ENCODE data around the gene PSD2. TPM values are rescaled to one million over a fixed set of nuclear protein-coding genes. Genes with fewer than 3 reads are reported as not detected.

PSD2 gene
- total RNA-seq, 1 donor from 2014 or later = not detected

DNA sequence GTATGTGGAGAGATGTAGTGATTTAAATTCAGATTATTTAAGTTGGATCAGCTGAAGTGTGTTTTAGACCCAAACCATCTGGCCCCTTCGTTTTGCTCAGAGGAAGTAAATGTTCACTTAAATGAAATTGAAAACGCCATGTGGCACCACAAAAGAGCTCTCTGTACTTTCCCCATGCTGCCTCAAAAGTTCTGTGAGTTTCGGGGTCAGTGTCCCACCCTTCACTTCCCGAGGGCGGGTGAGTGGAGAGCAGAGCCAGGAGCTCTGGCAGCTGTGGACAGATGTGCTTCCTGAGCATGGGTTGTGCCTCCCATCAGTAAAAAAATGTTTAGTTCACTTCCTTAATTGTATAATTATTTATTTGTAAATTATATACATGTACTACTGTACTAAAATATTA, 48.4 kb downstream of the PSD2 start:
- DNase-seq (ENCODE audit: low spot score) = no peak
- peaks cover 52% of the 10 kb centered on the region for H3K27me3 Mint-ChIP-seq (ENCODE audit: low read depth)
- H3K4me3 Mint-ChIP-seq (ENCODE audit: low read depth) = no peak overlapping the region
- H3K36me3 Mint-ChIP-seq (ENCODE audit: low read depth) = no peaks in the 10 kb centered on the region
- no peak overlapping the region for H3K27ac Mint-ChIP-seq
- peaks cover 6% of the 10 kb centered on the region for H3K4me1 Mint-ChIP-seq (ENCODE audit: low read depth)
- H3K9me3 Mint-ChIP-seq = no peaks in the 10 kb centered on the region
- intact Hi-C loops (cut with micrococcal nuclease) = loop anchor here (1.0 kb wide), 1 partner anchor 57 kb away; no protein-coding TSS in a partner anchor

DNA sequence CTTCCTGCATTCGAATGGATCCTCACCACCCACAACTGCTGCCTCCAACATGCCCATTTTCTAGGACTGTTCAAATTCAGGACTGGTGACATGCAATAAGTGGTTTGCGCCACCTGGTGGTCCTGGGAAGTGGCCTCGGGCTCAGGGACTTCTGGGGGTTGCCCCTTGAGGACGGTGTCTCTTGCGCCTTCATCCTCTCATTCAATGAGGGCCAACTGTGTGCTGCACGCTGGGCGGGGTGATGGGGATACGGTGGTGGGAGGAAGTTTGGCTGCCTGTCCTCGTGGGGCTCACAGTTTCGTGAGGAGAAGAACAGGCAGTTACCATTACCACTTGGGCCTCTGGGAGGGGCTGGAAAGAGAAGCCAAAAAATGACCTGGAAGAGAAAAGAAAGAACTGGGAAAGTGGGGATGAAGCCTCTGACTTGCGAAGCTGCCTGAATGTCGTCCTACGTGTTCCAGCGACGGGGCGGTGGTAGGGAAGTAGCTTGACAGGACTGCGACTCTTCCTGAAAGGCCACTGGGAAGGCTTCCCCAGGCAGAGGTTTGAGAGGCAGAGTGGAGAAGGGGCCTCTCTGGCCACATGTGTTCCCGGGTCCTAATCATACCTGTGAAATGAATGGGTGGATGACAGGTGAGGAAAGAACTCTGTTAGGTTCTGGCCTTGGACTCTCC, 49.0 kb downstream of the PSD2 start:
- DNase-seq (ENCODE audit: low spot score) = peak; percentile 28
- no peaks in the 10 kb centered on the region for H3K36me3 Mint-ChIP-seq (ENCODE audit: low read depth)
- H3K4me3 Mint-ChIP-seq (ENCODE audit: low read depth) = no peak overlapping the region
- H3K9me3 Mint-ChIP-seq = no peaks in the 10 kb centered on the region
- peaks cover 6% of the 10 kb centered on the region for H3K4me1 Mint-ChIP-seq (ENCODE audit: low read depth)
- no peak overlapping the region for H3K27ac Mint-ChIP-seq
- H3K27me3 Mint-ChIP-seq (ENCODE audit: low read depth) = peaks cover 55% of the 10 kb centered on the region
- intact Hi-C loops (cut with micrococcal nuclease) = loop anchor here (1.0 kb wide), 1 partner anchor 57 kb away; no protein-coding TSS in a partner anchor

DNA sequence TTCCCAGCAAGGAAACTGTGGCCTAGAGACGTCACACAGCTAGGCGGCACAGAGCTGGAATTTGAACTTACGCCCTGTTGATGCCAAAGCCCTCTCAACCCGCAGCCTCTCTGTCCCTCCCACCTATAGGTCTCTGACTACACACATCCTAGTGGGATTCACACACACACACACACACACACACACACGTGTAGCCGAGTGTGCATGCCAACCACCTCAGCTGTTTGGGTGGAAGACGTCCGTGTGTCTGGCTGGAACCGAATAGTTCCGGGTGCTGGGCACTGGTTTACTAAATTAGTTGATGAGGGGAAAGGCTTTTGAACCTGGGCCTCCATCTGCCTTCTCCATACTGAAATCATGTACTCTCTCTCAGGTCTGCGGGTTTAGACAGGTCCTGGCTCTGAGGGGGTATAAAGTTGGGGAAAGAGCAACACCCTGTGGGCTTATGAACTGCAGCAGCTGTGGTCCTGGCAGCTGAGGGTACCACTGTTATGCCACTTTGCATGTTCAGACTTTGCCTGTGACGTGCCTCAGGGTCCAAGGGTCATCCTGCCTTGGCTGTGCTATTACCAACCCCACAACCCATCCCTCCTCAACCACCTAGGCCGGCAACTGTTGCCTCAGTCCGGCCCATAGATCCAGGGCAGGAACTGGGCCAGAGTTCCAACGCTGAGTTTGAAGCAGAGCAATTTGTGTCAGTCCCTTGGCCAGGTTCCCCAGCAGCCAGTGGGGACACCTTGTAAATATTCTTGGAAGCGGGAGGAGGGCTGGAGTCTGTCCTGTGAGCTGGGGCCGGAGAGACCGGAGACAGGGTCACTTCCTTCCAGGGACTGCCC, 50.5 kb downstream of the PSD2 start:
- H3K4me1 Mint-ChIP-seq (ENCODE audit: low read depth) = peaks cover 6% of the 10 kb centered on the region
- no peaks in the 10 kb centered on the region for H3K36me3 Mint-ChIP-seq (ENCODE audit: low read depth)
- no peak overlapping the region for H3K27ac Mint-ChIP-seq
- H3K4me3 Mint-ChIP-seq (ENCODE audit: low read depth) = no peak overlapping the region
- no peak for DNase-seq (ENCODE audit: low spot score)
- peaks cover 58% of the 10 kb centered on the region for H3K27me3 Mint-ChIP-seq (ENCODE audit: low read depth)
- H3K9me3 Mint-ChIP-seq = no peaks in the 10 kb centered on the region
- intact Hi-C loops (cut with micrococcal nuclease) = no loop called here

DNA sequence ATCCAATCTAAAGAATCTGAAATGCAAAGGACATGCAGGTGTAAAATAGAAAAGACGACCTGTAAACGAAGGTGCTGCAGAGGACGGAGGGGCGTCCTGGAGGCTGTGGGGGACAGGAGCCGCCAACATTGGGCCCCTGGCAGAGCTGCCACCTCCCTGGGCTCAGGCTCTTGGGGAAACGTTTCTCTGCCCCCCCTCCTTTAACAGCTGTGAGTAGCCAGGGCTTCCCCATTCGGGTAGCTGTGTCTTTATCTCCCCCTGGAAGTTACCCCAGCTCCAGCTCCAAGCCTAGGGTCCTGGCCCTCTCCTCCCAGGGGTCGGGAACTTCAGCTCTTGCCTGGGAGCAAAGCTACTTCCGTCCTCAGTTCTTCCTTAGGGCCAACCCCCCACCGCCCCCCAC, 51.5 kb downstream of the PSD2 start:
- Mint-ChIP-seq H3K27me3 (ENCODE audit: low read depth) (peaks cover 51% of the 10 kb centered on the region), H3K36me3 (ENCODE audit: low read depth) (no peaks in the 10 kb centered on the region), H3K4me3 (ENCODE audit: low read depth) (no peak overlapping the region), H3K9me3 (no peaks in the 10 kb centered on the region), H3K27ac (no peak overlapping the region), H3K4me1 (ENCODE audit: low read depth) (peaks cover 6% of the 10 kb centered on the region)
- no peak for DNase-seq (ENCODE audit: low spot score)
- intact Hi-C loops (cut with micrococcal nuclease) = no loop called here

DNA sequence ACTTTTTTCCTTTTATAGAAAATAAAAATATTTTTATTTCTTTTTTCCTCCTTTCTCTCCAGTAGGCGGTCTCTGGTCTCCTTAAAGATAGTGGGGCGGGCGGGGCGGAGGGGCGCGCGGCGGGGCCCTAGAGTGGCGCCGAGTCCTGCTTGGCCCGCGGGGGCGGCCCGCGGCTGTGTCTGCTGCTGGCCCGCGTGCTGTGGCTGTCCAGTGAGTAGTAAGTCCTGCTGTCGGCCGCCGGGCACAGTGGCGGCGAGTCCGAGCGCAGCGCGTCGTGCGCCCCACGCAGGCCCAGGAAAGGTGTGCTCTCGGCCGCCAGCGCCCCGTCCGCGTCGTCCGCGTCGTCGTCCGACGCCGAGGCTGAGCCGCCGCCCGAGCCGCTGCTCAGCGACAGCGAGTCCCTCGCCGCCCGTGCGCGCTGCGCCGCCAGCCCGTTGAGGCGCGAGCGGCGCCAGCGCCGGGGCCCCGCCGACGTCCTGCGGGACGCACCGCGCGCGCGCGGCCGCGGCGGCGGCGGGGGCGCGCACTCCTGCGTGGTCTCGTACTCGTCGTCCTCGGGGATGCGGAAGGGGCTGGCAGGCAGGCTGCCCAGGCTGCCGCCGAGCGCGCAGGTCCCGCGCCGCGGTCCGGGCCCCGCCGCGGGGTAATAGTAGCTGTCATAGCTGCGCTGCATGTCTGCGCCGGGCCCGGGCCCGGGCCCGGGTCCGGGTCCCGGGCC, 52.3 kb downstream of the PSD2 start:
- no peaks in the 10 kb centered on the region for H3K9me3 Mint-ChIP-seq
- peak; percentile 56 for DNase-seq (ENCODE audit: low spot score)
- no peaks in the 10 kb centered on the region for H3K36me3 Mint-ChIP-seq (ENCODE audit: low read depth)
- H3K27ac Mint-ChIP-seq = no peak overlapping the region
- peaks cover 6% of the 10 kb centered on the region for H3K4me1 Mint-ChIP-seq (ENCODE audit: low read depth)
- intact Hi-C loops (cut with micrococcal nuclease) = no loop called here
- peak overlapping the region; percentile 47 for H3K4me3 Mint-ChIP-seq (ENCODE audit: low read depth)
- H3K27me3 Mint-ChIP-seq (ENCODE audit: low read depth) = peaks cover 46% of the 10 kb centered on the region

DNA sequence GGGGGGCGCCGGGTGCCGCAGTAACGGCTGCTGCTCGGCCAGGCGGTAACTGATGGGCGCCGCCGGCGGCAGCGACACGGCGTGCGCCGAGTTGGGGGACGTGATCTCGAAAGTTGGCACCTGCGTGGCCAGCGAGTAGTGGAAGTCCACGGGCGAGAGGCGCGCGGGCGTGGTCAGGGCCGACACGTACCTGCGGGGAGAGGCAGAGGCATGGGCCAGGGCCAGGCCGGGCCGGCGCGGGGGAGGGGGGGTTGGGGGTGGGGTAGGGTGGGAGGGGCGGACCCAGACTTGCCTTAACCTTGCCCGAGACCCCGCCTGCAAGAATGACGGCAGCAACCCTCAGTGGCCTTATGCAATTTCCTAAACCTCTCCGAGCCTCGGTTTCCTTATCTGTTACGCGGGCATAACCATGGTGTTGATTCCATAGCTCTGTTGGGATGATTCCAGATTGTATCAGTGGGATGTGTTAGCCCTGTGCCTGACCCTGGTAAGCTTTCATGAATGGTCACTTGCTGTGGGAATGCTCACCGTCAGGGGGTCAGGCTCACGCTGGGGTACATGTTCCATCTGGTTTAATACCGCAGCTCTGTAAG, 53.0 kb downstream of the PSD2 start:
- H3K4me1 Mint-ChIP-seq (ENCODE audit: low read depth) = peaks cover 6% of the 10 kb centered on the region
- H3K27ac Mint-ChIP-seq = no peak overlapping the region
- peak overlapping the region; percentile 37 for H3K4me3 Mint-ChIP-seq (ENCODE audit: low read depth)
- H3K36me3 Mint-ChIP-seq (ENCODE audit: low read depth) = no peaks in the 10 kb centered on the region
- no peak for DNase-seq (ENCODE audit: low spot score)
- peaks cover 41% of the 10 kb centered on the region for H3K27me3 Mint-ChIP-seq (ENCODE audit: low read depth)
- intact Hi-C loops (cut with micrococcal nuclease) = no loop called here
- H3K9me3 Mint-ChIP-seq = no peaks in the 10 kb centered on the region

DNA sequence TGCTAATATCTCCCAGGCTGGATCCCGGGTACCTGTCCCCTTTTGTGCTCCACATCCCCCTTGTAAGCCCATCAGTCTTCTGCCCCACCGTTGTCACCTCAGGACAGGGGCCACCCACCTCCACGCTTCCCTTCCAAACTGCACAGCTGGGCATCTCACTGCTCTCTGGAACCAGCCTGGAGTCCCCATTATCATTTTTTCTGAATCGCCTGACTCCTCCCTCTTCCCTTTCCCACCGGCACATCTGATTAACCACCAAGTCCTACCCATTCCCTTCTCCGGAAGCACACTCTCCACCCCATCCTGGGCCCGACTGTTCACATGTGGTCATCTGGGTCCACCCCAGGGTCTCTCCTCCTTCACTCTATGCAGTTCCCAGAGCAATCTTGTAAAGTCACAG, 53.9 kb downstream of the PSD2 start:
- Mint-ChIP-seq H3K27me3 (ENCODE audit: low read depth) (peaks cover 37% of the 10 kb centered on the region), H3K4me1 (ENCODE audit: low read depth) (peaks cover 4% of the 10 kb centered on the region), H3K36me3 (ENCODE audit: low read depth) (no peaks in the 10 kb centered on the region), H3K27ac (no peak overlapping the region), H3K9me3 (no peaks in the 10 kb centered on the region), H3K4me3 (ENCODE audit: low read depth) (peak overlapping the region; percentile 34)
- DNase-seq (ENCODE audit: low spot score) = no peak
- intact Hi-C loops (cut with micrococcal nuclease) = no loop called here

DNA sequence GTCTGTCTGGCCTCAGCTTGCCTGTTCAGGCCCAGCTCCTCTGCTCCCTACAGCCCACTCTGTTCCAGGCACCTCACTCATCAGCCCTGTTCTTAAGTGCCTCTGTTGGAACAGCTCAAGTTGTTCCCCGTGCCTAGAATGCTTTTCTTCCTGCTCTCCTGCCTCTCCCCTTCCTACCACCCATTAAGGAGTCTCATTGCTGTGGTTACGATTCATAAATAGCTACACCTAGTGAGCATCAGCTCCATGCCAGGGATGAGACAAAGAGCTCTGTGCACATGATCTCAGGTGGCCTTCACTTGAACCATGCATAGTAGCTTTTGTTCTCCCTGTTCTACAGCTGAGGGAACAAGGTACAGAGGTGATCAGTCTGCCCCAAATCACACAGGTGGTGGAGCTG, 54.3 kb downstream of the PSD2 start:
- DNase-seq (ENCODE audit: low spot score) = no peak
- Mint-ChIP-seq H3K27ac (no peak overlapping the region), H3K27me3 (ENCODE audit: low read depth) (peaks cover 34% of the 10 kb centered on the region), H3K9me3 (no peaks in the 10 kb centered on the region), H3K4me3 (ENCODE audit: low read depth) (peak overlapping the region; percentile 34), H3K36me3 (ENCODE audit: low read depth) (no peaks in the 10 kb centered on the region), H3K4me1 (ENCODE audit: low read depth) (peaks cover 2% of the 10 kb centered on the region)
- intact Hi-C loops (cut with micrococcal nuclease) = no loop called here

DNA sequence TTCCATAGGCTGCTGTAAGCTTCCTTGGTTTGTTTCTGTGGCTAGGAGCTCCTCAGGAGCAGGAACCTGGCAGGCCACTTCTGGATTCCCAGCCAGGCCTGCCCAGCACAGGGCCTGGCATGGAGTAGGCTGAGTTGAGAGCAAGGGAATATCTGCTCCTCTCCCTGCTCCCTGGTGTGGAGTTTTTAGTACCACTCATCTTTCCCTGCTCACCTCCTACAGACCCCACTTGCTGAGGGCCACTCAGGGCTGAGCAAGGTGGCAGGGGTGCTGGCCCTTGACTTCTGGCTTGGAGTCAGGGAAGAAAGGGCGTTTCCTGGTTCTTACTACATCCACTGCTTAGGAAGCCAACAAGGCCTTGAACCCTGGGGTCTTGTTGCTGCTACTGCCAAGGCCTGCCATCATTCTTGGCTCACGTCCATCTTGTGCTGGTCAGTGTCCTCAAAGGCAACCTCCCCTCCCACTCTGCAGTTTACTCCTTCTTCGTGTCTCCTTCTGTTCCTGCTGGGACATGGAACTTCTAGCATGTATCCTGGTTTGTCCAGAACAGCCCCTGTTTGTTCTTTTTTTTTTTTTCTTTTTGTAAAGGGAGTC, 54.9 kb downstream of the PSD2 start:
- Mint-ChIP-seq H3K27ac (no peak overlapping the region), H3K9me3 (no peaks in the 10 kb centered on the region), H3K27me3 (ENCODE audit: low read depth) (peaks cover 30% of the 10 kb centered on the region), H3K36me3 (ENCODE audit: low read depth) (no peaks in the 10 kb centered on the region), H3K4me1 (ENCODE audit: low read depth) (peaks cover 2% of the 10 kb centered on the region), H3K4me3 (ENCODE audit: low read depth) (no peak overlapping the region)
- no peak for DNase-seq (ENCODE audit: low spot score)
- intact Hi-C loops (cut with micrococcal nuclease) = no loop called here

DNA sequence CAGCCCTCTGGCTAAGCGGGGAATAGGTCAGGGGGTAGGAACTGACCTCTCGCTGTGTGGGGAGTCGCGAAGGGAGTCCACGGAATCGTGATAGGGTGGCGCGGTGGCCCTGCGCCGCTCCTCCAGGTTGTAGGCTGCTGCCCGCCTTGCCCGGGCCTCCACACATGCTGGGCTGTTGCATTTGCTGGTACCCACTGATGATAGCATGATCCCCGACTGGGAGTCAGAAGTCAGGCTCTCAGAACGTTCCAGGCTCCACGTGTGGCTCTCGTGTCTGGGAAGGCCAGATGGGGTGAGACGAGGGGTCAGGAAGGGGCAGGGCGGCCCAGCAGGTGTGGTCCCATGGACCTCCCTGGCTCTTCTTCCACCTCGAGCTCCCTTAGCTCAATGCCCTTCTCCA, 56.0 kb downstream of the PSD2 start:
- Mint-ChIP-seq H3K9me3 (no peaks in the 10 kb centered on the region), H3K4me3 (ENCODE audit: low read depth) (no peak overlapping the region)

DNA sequence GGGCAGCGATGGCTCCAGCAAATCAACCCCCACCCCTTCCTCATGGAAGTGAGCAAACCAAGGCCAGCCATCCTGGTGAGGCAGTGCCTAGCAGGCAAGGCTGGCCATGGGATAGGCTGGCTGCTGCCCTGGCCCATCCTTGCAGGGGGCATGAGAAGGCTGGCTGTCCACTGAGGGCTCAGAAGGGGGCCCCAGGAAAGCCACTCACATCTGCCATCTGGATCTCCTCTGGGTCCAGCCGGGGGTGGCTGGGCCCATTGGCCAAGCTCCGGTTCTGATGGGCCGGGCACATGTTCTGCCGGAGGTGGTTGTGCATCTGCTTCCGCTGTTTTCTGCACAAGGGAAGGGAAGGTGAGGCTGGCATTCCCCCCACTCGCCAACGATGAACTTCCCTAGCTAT, 57.1 kb downstream of the PSD2 start:
- no peaks in the 10 kb centered on the region for H3K4me1 Mint-ChIP-seq (ENCODE audit: low read depth)
- DNase-seq (ENCODE audit: low spot score) = no peak
- peaks cover 13% of the 10 kb centered on the region for H3K27me3 Mint-ChIP-seq (ENCODE audit: low read depth)
- no peaks in the 10 kb centered on the region for H3K9me3 Mint-ChIP-seq
- no peak overlapping the region for H3K27ac Mint-ChIP-seq
- H3K36me3 Mint-ChIP-seq (ENCODE audit: low read depth) = no peaks in the 10 kb centered on the region
- H3K4me3 Mint-ChIP-seq (ENCODE audit: low read depth) = no peak overlapping the region
- intact Hi-C loops (cut with micrococcal nuclease) = no loop called here

More for the DNA sequence above, 56.0 kb downstream of the PSD2 start:
- Mint-ChIP-seq H3K27ac (no peak overlapping the region), H3K27me3 (ENCODE audit: low read depth) (peaks cover 20% of the 10 kb centered on the region), H3K36me3 (ENCODE audit: low read depth) (no peaks in the 10 kb centered on the region), H3K4me1 (ENCODE audit: low read depth) (peaks cover 2% of the 10 kb centered on the region)
- no peak for DNase-seq (ENCODE audit: low spot score)
- intact Hi-C loops (cut with micrococcal nuclease) = no loop called here

DNA sequence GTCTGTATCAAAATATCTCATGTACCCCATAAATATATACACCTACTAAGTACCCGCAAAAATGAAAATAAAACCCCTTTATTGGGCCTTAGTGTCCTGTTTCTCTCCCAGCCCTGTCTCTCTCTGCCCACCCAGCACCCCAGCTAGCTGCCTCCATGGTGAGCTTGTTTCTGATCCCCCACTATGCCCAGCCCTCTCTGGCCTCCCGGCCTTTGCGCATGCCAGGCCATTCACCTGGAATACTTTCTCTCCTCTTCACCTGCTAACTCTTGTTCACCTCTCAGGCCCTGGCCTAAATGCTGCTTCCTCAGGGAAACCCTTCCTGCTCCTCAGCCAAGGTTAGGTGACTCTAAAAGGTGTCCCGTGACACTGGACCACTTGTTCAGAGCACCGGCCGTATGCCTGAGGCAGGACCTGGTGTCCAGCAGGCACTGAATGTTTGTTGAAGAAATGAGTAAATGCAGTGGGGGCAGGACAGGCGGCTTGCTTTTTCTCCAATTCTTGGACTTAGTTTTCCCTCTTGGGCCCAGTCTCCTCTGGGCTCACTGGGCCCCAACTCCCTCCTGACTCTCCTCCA, 58.5 kb downstream of the PSD2 start:
- Mint-ChIP-seq H3K27me3 (ENCODE audit: low read depth) (peaks cover 9% of the 10 kb centered on the region), H3K27ac (no peak overlapping the region), H3K36me3 (ENCODE audit: low read depth) (no peaks in the 10 kb centered on the region), H3K9me3 (no peaks in the 10 kb centered on the region), H3K4me1 (ENCODE audit: low read depth) (no peaks in the 10 kb centered on the region), H3K4me3 (ENCODE audit: low read depth) (no peak overlapping the region)
- no peak for DNase-seq (ENCODE audit: low spot score)
- intact Hi-C loops (cut with micrococcal nuclease) = no loop called here

All from activated T-helper 2 cell treated with anti-CD3 and anti-CD28 coated beads, Interferon-gamma antibody, Interleukin-2, Interleukin-4, amounts not matched to agents 10 μg/mL and 5 μg/mL and 100 μg/mL, durations not matched to agents 14 hours and 24 hours and 36 hours (primary cell).